NCI-H510A treated with DMSO at 0.1 percent for 48 hours (cell line): ENCODE results near the gene CHD1.
A peak's percentile ranks its signal among the peaks of the same experiment; 100 is the strongest.
"Not testable (repeated sequence)": the region's sequence is repeated elsewhere in the genome, so short reads cannot be mapped to it uniquely, and the experiment has no call there.

Source experiments
- DNase-seq: peaks from one replicate; lab custom pipeline; 2025; lab: John Stamatoyannopoulos, UW

CHD1 gene

GRCh38 chr5:98928873-98929709, at the start of gene CHD1:
TSS of gene CHD1 (minus strand) at chr5:98929007. CDS start at chr5:98926386, 2,621 bp downstream.
- peak; percentile 83 for DNase-seq

GRCh38 chr5:98978528-98978927, 49.7 kb upstream of the CHD1 start:
- DNase-seq, result no peak

DNA sequence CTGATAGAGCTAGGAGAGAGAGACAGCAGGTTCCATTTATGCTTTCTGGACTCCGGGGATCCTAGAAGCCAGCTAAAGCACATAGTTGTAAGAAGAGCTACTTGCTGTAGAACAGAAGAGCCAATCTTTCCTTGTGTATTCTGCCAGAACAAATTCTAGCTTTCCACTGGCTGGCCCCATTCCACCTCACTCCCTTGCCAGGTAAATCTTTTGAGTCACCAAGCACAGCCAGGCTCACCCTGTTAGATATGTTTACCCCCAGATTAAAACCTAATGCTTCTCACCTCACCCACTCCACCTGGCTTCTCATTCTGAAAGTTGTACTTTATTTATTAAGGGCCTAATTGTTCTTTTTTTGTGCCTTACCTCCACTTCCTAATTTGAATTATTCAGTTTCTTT, 48.9 kb upstream of the CHD1 start:
- no peak for DNase-seq

GRCh38 chr5:98975682-98976407, 47.0 kb upstream of the CHD1 start:
- DNase-seq, result no peak

- DNase-seq, result no peak
Measured at GRCh38 chr5:98975223-98975622, 46.4 kb upstream of the CHD1 start.

DNA sequence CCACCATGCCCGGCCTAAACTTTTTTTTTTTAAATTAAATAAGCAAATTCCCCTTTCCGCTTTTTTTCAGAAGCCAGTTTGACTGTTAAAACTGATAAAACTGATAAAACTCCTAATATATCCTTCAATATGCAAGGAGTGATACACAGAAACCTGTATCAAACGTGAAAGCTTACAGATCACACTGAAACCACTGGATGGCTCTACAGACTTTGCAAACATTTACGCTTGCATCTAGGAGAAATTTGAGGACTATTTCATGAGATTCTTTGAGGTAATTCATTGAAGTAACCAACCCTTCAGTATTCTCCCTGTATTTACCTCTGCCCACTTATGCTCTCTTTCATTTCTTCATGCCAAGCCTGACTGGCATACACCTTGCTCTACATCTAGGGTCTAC, 40.6 kb upstream of the CHD1 start:
- DNase-seq, result no peak

GRCh38 chr5:98968056-98968564, 39.3 kb upstream of the CHD1 start:
- no peak for DNase-seq

- no peak for DNase-seq
Measured at GRCh38 chr5:98965226-98965625, 36.4 kb upstream of the CHD1 start.

DNA sequence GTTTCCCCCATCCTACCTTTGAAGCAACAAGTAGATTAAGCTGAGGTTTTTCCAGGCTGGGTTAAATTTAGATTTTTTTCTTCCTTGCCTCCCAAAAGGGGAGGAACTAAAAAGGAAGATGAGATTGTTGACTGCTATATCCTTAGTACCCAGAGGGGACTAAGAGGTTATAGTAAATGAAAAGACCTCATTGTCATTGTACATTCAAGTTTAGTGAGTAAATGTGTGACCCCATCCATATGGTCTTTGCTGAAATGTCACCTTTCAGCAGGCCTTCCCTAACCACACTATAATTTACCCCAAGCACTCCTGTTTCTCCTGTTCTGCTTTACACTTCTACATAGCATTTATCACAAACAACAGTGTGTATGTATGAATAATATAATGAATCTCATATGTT, 35.8 kb upstream of the CHD1 start:
- DNase-seq, result no peak

DNA sequence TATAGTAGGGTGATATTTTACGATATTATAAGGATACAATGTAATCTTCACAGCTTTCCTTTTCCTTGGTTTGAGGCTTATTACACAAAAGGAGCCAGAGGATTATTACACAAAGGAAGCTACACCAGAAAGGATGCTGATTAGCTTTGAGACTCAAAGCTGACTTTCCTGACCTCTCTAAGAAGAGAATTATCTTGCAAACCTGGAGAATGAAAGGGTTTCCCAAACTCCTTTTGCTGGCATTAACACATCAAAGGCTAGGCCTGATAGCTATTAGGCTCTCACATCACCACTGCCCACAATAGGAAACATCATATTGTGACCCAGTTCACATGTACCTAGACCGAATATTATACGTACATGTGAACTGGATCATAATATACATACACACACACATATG, 34.2 kb upstream of the CHD1 start:
- no peak for DNase-seq

DNA sequence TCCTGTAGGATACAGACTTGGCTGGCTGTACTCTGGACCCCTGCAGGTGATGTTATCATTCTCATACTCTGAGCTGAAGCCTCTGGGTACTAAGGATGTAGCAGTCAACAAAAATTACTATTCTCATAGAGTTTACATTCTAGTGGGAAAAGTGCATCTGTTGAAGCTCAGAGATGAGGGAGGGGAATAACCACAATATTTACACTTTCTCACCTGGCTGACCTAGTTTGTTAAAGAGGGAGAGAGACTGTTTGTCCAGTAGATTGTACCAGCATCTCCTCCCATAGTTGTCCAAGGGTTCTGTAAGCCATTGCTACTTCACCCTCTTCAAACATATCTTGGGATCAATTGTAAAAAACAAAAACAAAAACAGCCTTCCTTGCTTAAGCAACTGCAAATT, 33.8 kb upstream of the CHD1 start:
- DNase-seq, result no peak

DNA sequence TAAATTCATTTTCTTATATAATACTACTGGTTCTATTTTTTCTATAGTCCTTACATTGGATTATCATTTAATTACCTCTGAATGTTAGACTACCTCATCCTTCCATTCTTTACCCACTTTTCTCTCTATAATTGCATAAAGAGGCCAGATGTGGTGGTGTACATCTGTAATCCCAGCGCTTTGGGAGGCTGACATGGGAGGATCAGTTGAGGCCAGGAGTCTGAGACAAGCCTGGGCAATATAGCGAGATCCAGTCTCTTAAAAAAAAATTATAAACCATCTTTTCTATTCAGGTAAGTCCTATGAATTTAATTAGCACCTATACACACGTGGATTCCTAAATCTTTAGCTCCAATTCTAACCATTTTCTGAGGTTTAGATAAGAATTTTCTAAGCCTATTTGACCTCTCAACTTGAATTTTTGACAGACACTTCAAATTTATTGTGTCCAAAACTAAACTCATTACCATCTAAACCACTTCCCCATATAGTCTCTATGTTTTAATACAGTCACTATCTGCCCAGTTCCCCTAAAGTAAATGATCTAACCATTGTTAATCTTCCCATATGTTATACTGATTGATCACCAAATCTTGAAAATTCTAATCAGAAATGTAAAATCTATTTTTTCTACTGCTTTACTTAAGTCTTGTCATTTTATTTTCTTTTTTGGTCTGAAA, 33.0 kb upstream of the CHD1 start:
- DNase-seq, result no peak

DNA sequence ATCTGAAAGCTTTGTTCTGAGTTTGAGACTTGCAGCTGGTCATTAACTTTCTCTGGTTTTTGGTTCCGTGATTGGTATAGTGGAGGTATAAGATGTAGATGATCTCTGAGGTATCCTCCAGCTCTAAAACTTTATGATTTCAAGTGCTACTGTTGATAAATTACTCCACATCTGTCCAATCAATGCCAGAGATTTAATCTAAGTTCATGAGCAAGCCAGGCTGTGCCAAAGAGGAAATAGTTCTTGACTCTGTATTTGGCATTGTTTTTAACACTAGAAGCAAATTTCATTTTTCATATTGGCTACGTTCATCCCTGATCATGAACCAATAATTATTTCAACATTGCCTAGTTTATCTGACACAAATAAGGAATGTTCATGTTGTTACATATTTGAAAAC, 28.5 kb upstream of the CHD1 start:
- DNase-seq, result no peak

GRCh38 chr5:98955888-98956287, 27.1 kb upstream of the CHD1 start:
- not testable (repeated sequence) for DNase-seq

DNA sequence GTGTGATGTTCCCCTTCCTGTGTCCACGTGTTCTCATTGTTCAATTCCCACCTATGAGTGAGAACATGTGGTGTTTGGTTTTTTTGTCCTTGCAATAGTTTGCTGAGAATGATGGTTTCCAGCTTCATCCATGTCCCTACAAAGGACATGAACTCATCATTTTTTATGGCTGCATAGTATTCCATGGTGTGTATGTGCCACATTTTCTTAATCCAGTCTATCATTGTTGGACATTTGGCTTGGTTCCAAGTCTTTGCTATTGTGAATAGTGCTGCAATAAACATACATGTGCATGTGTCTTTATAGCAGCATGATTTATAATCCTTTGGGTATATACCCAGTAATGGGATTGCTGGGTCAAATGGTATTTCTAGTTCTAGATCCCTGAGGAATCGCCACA, 26.7 kb upstream of the CHD1 start:
- DNase-seq, result not testable (repeated sequence)

DNA sequence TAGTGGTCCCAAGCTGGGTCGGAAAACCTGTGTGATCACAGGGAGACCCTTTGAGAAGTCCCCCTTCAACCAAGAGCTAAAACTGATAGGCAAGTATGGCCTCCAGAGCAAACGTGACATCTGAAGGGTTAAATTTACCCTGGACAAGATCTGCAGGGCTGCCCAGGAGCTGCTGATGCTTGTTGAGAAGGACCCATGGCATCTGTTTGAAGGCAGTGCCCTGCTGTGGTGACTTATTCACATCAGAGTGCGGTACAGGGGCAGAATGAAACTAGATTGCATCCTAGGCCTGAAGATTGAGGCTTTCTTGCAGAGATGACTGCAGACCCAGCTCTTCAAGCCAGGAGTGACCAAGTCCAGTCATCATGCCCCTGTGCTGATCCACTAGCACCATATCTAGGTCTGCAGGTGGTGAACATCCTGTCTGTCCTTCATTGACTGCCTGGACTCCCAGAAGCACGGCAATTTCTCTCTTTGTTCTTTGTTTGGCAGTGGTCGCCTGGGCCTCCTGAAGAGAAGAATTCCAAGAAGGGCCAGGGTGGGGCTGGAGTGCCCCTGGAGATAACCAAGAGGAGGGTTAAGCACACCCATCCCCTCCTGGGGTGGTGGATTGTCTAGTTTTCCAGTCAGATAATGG, 25.7 kb upstream of the CHD1 start:
- no peak for DNase-seq

- no peak for DNase-seq
Measured at GRCh38 chr5:98942847-98943246, 14.0 kb upstream of the CHD1 start.

GRCh38 chr5:98941131-98941883, 12.5 kb upstream of the CHD1 start:
- no peak for DNase-seq

- DNase-seq, result no peak
Measured at GRCh38 chr5:98940581-98940980, 11.8 kb upstream of the CHD1 start.

DNA sequence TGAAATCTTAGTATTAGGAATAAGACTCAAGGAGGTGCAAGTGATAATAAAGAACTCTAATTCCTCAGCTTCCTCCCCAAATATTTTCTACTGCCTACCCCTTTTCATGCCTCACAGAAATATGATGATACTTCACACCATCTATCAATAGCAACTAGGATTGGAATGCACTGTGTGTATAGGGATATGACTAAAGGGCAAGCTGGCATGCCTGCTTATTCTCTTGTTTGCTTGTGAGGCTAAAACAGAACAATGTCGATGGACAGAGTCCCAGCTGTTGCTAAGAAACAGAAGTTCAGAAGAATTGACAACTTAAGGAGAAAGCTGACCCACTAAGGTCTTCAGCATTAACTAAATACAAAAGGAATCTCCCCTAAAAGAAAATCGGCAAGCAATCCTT, 9.7 kb upstream of the CHD1 start:
- DNase-seq, result no peak

DNA sequence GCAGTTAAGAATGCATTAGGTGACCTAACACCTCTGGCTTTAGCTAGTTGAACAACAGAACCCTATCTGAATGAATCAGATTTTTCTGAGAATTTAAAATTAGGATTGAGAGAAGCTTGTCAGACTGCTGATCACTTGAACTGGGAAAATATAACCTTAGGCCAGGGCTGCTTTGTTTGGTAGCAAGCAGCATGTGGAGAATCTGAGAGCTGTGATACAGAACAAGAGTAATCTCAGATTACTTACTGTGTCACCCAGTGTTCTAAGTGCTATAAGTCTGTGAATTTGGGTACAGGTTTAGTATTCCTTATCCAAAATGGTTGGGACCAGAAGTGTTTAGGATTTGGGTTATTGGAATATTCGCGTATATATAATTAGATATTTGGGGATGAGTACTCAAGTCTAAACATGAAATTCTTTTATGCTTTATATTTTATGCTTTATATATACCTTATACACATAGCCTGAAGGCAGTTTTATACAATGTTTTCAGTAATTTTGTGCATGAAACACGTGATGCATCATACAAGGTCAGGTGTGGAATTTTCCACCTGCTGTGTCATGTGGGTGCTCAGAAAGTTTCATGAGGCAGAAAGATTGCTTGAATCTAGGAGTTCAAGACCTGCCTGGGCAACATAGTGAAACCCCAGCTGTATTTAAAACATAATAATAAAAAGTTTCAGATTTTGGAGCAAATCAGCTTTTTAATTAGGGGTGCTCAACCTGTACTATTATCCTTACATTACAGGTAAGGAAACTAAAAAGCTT, 8.3 kb upstream of the CHD1 start:
- no peak for DNase-seq
